Brain pericyte (primary cell): ENCODE results near the gene POU2AF2.
"Not testable (repeated sequence)": the region's sequence is repeated elsewhere in the genome, so short reads cannot be mapped to it uniquely, and the experiment has no call there.

ENCODE experiments used
- DNase-seq: peaks from one replicate; pipeline ENCODE4 v3.0.0-alpha.2; 2012; ENCODE audit warnings: low read depth, low spot score

Gene POU2AF2

GRCh38 chr11:111245425-111245824 lies at the start of gene POU2AF2:
POU2AF2 (plus strand) TSS chr11:111245725; CDS start chr11:111245854, 129 bp downstream.
- DNase-seq = no peak

- DNase-seq = no peak
Observed at GRCh38 chr11:111200010-111200534, 45.5 kb upstream of the POU2AF2 start.

- DNase-seq = no peak
Observed at GRCh38 chr11:111204211-111204610, 41.3 kb upstream of the POU2AF2 start.

- DNase-seq = no peak
Observed at GRCh38 chr11:111205632-111206385, 39.7 kb upstream of the POU2AF2 start.

GRCh38 chr11:111206472-111206871 lies 39.1 kb upstream of the POU2AF2 start:
- no peak for DNase-seq

GRCh38 chr11:111207213-111207612 lies 38.3 kb upstream of the POU2AF2 start:
- DNase-seq = no peak

GRCh38 chr11:111209543-111210355 lies 35.8 kb upstream of the POU2AF2 start:
- no peak for DNase-seq

GRCh38 chr11:111213256-111213655 lies 32.3 kb upstream of the POU2AF2 start:
- no peak for DNase-seq

- DNase-seq = no peak
Observed at GRCh38 chr11:111220721-111221120, 24.8 kb upstream of the POU2AF2 start.

GRCh38 chr11:111221208-111221607 lies 24.3 kb upstream of the POU2AF2 start:
- no peak for DNase-seq

- DNase-seq = not testable (repeated sequence)
Observed at GRCh38 chr11:111221936-111222335, 23.6 kb upstream of the POU2AF2 start.

GRCh38 chr11:111222821-111223455 lies 22.6 kb upstream of the POU2AF2 start:
- DNase-seq = not testable (repeated sequence)

- no peak for DNase-seq
Observed at GRCh38 chr11:111225881-111226280, 19.6 kb upstream of the POU2AF2 start.

- DNase-seq = no peak
Observed at GRCh38 chr11:111229604-111230003, 15.9 kb upstream of the POU2AF2 start.

GRCh38 chr11:111230122-111230465 lies 15.4 kb upstream of the POU2AF2 start:
- DNase-seq = no peak

GRCh38 chr11:111231836-111232235 lies 13.7 kb upstream of the POU2AF2 start:
- DNase-seq = no peak

GRCh38 chr11:111236383-111236782 lies 9.1 kb upstream of the POU2AF2 start:
- no peak for DNase-seq

- DNase-seq = no peak
Observed at GRCh38 chr11:111237926-111238325, 7.6 kb upstream of the POU2AF2 start.

GRCh38 chr11:111246956-111247355 lies 1.4 kb downstream of the POU2AF2 start:
- no peak for DNase-seq

- DNase-seq = no peak
Observed at GRCh38 chr11:111250936-111251335, 5.4 kb downstream of the POU2AF2 start.

- DNase-seq = no peak
Observed at GRCh38 chr11:111253131-111253530, 7.6 kb downstream of the POU2AF2 start.

- DNase-seq = no peak
Observed at GRCh38 chr11:111253630-111254029, 8.1 kb downstream of the POU2AF2 start.
